ENCODE data around the gene SLC35D1.
"Not testable (repeated sequence)": the region's sequence is repeated elsewhere in the genome, so short reads cannot be mapped to it uniquely, and the experiment has no call there.

Gene SLC35D1

GRCh38 chr1:67053785-67054772, at the start of gene SLC35D1:
TSS of gene SLC35D1 (minus strand) at chr1:67054148. CDS start at chr1:67054013, 135 bp downstream.
- DNase-seq = peak; percentile 64

- no peak for DNase-seq
Observed at GRCh38 chr1:67103548-67103947, 49.6 kb upstream of the SLC35D1 start.

DNA sequence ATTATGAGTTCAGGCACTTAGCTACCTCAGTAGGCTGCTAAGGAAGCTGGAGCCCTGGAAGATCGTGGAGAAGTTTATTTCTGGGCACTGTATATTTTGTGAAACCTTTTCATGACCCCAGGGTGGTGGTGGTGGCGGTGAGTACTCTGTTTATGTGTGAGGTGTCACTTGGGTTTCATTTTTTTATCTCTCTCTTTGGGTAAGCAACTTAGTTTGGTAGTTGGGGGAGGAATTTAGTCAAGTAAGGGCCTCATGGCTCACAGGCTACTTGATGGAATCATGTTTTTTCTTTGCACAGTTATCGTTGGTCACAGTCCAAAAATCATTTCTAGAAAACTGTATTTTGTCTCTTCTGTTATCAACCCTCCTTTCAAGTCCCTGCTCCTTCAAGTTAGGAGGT, 46.9 kb upstream of the SLC35D1 start:
- no peak for DNase-seq

DNA sequence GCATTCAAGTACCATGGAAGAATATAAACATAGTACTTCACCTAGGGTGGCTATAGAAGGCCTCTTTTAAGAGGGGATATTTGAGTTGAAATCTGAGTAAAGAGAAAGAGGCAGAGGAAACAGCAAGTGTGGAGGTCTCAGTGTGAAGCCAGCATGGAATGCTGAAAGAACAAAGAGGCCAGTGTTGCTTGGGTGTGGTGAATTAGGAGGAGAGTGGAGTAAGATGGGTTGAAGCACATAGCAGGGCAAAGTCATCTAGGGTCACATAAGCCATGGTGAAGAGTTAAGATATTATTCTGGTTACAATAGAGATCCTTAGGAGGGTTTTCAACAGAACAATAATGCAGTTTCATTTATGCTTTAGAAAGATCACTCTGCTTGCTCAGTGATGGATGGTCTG, 43.4 kb upstream of the SLC35D1 start:
- no peak for DNase-seq

- no peak for DNase-seq
Observed at GRCh38 chr1:67094191-67094590, 40.2 kb upstream of the SLC35D1 start.

DNA sequence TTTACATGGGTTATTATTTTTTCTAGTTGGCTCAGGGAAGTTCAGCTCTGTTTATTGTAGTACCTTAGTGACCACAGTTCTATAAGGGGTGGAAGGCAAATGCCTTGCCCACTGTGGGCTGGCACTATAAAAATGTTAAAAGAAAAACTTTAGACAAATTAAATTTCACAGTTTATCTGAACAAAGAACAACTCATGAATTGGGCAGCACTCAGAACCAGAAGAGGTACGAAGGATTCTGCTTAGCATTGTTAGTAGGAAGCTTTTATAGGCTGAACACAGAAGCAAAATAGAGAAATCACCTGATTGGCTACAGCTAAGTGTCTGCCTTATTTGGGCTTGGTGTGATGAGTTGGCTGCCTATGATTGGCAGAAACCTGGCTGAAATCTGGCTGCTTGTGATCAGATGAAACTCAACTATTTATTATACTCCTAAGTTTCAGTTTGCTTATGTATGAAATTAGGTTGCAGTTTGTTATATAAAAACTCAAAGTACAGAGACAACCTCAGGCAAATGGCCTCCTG, 35.8 kb upstream of the SLC35D1 start:
- no peak for DNase-seq

GRCh38 chr1:67088440-67088839, 34.5 kb upstream of the SLC35D1 start:
- DNase-seq = no peak

DNA sequence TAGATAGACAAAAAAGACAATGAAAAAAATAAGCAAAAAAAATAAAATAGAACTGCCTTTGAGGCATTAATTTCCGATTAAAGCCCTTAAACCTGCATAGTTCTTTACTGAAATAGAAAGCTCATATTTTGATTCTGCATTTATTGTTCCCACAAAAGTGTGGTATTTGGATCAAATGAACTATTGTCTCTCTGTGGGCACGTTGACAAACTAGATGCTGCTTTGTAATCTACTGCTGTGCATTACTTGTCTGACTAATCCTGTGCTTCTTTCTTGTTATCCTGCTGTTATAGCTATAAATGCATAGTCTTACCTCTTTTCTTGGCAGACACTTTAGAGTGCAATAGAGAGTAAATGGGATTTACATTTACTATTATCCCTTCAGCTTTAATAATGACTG, 31.4 kb upstream of the SLC35D1 start:
- DNase-seq = no peak

GRCh38 chr1:67084765-67085318, 30.9 kb upstream of the SLC35D1 start:
- no peak for DNase-seq

GRCh38 chr1:67078291-67078690, 24.3 kb upstream of the SLC35D1 start:
- no peak for DNase-seq

DNA sequence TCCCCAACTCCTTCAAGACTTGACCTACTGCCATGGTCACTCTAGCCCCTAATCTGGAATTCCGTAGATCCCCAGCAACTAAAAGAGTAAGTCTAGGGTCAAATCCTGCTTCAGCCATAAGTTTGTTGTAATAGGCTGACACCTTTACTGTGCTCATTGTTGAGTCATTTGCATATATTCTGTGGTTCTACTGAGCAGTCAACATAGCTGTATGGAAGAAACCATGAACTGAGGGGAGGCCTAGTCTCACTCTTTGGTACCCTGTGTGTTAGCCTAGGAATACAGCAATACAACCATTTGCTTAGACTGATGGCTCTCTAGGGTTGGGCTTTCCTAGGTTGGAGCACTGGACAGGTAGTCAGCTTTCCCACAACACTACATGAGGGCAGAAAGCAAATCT, 23.6 kb upstream of the SLC35D1 start:
- no peak for DNase-seq

- no peak for DNase-seq
Observed at GRCh38 chr1:67072749-67073148, 18.8 kb upstream of the SLC35D1 start.

- DNase-seq = not testable (repeated sequence)
Observed at GRCh38 chr1:67067655-67068054, 13.7 kb upstream of the SLC35D1 start.

DNA sequence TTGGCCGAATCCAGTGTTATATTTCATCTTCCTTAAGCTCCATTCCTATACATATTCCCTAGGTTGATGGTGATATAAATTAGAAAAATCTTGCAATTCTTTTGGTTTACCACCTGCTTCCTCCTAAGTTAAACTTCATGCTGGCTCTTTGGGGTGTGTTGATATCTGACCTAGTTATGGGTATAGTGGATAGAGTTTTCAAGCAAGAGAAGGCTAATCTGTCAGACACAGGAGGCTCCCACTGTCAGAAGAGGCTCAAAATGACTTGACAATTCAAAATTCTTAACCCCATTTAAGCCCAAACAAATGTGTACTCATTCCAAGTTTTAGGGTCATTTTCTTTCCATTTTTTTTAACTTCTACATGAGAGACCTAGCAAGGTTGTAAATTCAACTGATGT, 8.5 kb upstream of the SLC35D1 start:
- DNase-seq = no peak

DNA sequence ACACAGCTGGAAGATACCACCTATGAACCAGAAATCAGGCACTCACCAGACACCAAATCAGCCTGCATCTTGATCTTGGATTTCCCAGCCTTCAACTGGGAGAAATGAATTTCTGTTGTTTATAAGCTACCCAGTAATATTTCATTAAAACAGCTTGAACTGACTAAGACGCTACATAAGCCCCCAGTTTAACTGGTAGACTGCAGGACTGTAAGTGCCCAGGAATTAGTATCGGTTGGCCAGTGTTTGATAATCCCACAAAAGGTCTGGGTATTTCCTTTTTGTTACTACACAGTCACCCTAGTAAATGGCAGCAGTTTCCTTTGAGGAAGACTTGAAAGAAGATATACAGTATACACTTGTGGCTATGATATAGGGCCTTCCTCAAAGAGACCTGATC, 7.3 kb upstream of the SLC35D1 start:
- DNase-seq = no peak

DNA sequence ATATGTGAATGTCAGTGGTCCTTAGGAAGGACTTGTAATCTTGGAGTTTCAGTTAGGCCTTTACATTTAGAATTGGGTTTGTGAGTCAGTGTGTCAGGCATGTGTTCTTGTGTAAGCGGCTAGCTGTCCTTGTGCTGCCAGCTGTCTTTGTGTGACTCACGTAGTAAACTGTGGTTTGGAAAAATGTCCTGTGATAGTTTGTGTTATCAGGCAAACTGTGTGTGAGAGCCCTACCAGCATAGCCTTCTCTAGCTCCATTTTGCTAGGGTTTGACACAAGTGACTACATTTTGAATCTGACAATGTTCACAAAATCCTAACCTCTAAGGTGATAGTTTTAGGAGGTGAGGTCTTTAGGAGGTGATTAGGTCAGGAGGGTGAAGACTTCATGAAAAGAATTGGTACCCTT, 6.9 kb upstream of the SLC35D1 start:
- DNase-seq = no peak

DNA sequence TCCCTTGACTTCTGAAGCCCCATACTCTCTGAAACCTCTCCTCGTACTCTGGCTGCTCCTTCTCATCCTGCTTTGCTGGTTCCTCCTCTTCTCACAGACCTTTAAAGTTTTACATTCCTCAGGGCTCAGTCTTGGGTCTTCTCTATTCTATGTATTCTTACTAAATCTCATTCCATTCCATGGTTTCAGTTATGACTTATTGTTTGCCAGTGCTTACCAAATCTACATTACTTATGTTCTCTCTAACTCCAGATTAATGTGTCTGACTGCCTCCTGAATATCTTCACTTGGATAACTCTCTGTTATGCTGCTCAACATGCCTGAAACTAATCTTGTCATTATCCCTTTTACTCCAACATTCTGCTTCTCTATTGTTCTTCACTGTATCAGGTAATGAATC, 5.4 kb upstream of the SLC35D1 start:
- DNase-seq = no peak

- DNase-seq = no peak
Observed at GRCh38 chr1:67058761-67059160, 4.8 kb upstream of the SLC35D1 start.

GRCh38 chr1:67058242-67058641, 4.3 kb upstream of the SLC35D1 start:
- no peak for DNase-seq

DNA sequence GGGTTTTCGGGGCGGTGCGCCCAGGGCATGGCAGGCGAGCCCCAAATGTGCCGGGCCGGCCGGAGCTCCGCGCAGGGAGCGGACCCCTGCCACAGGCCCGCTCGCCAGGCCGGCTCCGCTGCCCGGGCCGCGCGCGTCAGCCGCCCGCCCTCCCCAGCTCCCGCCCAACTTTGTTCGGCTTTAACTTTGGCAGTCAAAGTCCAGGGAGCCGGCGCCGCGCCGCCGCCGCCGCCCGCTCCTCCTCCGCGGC, 488 bp downstream of the SLC35D1 start:
- no peak for DNase-seq

DNA sequence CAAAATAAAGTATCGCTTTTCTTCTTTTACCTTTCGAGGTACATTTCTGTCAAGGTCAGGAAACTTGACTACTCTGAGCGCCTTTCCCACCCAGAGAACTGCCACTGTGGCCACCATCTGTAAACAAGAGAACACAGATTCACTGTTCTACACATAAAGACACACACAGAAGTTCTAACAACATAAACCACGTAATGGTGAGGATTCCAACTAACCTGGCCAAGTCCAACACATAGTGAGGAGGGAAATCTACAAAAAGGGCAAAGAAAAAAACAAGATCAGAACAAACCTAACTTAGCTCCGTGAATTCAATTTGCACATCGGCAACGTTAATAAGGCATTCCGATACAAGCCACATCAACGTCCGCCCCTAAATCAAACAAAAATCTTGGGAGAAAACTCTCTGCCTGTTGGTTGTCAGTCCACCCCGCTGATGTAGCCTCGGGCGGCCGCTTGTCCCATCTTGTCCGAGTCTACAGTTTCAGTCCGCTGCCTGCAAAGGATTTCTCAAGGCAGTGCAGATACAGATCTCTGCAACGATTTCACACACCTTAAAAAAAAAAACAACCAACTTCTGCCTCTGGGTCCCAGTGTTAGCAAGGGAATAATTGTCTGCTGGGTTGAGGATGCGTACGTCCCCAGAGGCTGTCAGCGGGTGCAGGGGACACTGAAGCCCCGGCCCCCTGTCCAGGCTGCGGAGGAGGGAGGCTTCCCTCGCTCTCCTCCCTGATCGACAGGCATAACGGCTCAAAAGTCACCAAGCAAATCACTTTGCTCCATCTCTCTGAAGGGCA, 1.0 kb downstream of the SLC35D1 start:
- DNase-seq = no peak

- no peak for DNase-seq
Observed at GRCh38 chr1:67051196-67051595, 2.8 kb downstream of the SLC35D1 start.

DNA sequence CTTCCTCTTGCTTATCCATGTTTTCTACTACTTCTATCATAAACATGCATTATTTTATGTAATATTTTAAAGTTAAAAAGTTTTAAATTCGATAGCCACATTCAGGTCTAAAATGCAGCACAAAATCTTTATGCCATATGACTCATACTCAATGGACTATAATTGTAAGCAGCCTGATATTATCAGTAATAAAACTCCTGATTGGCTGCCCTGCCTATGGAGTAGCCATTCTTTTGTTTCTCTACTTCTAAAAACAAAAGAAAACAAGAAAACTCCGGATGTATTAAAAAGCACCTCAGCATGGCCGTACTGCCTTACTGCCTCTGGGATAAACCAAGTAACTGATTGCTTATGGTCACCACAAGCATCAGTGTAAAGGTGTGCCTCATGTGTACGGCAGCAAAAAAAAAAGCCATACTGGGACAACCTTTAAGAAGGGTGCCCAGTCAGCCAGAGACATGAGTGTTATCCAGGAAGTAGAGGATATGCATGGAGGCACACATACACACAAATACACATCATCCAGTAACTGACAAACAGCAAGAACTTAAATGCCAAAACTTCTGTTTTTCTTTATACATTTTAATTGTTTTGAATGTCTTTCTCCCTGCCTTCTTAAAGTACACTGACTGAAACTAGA, 9.2 kb downstream of the SLC35D1 start:
- no peak for DNase-seq

All from NCI-H1436 (cell line).